Common myeloid progenitor, CD34-positive (primary cell): ENCODE measurements around the gene CD79A.

Experiments
- CTCF ChIA-PET: fragments of 350-600 bp; sonication (Branson Sonifier 250); formaldehyde crosslinking; loops from one replicate; lab custom pipeline; 2021; ENCODE audit warnings: antibody characterized with exemption; lab: Charles Lee
- POLR2A ChIA-PET: fragments of 350-600 bp; sonication (Branson Sonifier 250); formaldehyde crosslinking; loops from one replicate; lab custom pipeline; 2021; ENCODE audit warnings: antibody characterized with exemption; lab: Charles Lee
- DNase-seq, 3 donors: peaks; one replicate each; pipeline versions ENCODE4 v3.0.0 to v3.0.0-alpha.2; 2013
- H3K27ac ChIP-seq, 2 experiments: 1 replicate in 1 of 2; 2 replicates in 1 of 2; pipeline ENCODE4 v1.7.0; 2013; ENCODE audit warnings: inconsistent platforms in 2 of 2, low read length in 2 of 2, mild to moderate bottlenecking in 2 of 2, low read depth in 1 of 2, moderate library complexity in 1 of 2; ENCODE audit not compliant: severe bottlenecking in 2 of 2, insufficient read depth in 1 of 2, poor library complexity in 1 of 2
- H3K27me3 ChIP-seq, 5 experiments: replicated peaks in 2 of 5; 1 replicate in 3 of 5; 2 replicates in 2 of 5; pipeline versions ENCODE4 v1.6.1 to v1.7.0; 2013; ENCODE audit warnings: low read length in 4 of 5, mild to moderate bottlenecking in 2 of 5, moderate library complexity in 2 of 5, inconsistent platforms in 1 of 5; ENCODE audit not compliant: insufficient read depth in 5 of 5, control insufficient read depth in 4 of 5
- H3K36me3 ChIP-seq, 4 experiments: 1 replicate in 2 of 4; 2 replicates in 2 of 4; pipeline versions ENCODE4 v1.6.1 to v1.7.0; 2013; ENCODE audit warnings: low read length in 3 of 4, control low read depth in 1 of 4, mild to moderate bottlenecking in 1 of 4; ENCODE audit not compliant: control insufficient read depth in 4 of 4, insufficient read depth in 4 of 4
- H3K4me1 ChIP-seq, 4 experiments: 1 replicate in 3 of 4; 2 replicates in 1 of 4; pipeline versions ENCODE4 v1.6.1 to v1.7.1; 2013; ENCODE audit warnings: low read length in 3 of 4, mild to moderate bottlenecking in 3 of 4, control low read depth in 1 of 4, inconsistent platforms in 1 of 4, moderate library complexity in 1 of 4; ENCODE audit not compliant: control insufficient read depth in 4 of 4, insufficient read depth in 4 of 4; ENCODE audit errors: control extremely low read depth in 1 of 4
- H3K4me3 ChIP-seq, 7 experiments: 1 replicate in 4 of 7; 2 replicates in 3 of 7; pipeline versions ENCODE4 v1.5.1 to v1.7.0; 2013; ENCODE audit warnings: mild to moderate bottlenecking in 7 of 7, low read length in 6 of 7, moderate library complexity in 6 of 7, inconsistent platforms in 2 of 7, low read depth in 2 of 7, control low read depth in 1 of 7; ENCODE audit not compliant: insufficient read depth in 4 of 7, control insufficient read depth in 1 of 7; ENCODE audit errors: extremely low read depth in 1 of 7
- H3K9me3 ChIP-seq, 5 experiments: 1 replicate in 4 of 5; 2 replicates in 1 of 5; pipeline versions ENCODE4 v1.6.1 to v1.7.1; 2013; ENCODE audit warnings: low read length in 4 of 5, mild to moderate bottlenecking in 2 of 5, inconsistent platforms in 1 of 5, low read depth in 1 of 5, moderate library complexity in 1 of 5; ENCODE audit not compliant: control insufficient read depth in 4 of 5, insufficient read depth in 2 of 5; ENCODE audit errors: control extremely low read depth in 1 of 5
- WGBS: methylation state at CpG from one replicate; pipeline ENCODE4 v1.1.5; 2013; ENCODE audit not compliant: insufficient coverage; 5-methylcytosine and 5-hydroxymethylcytosine counted together

The CD79A gene

GRCh38 chr19:41883463-41883820 lies 6.4 kb downstream of the CD79A start:
- Histone ChIP-seq H3K27ac (peak overlapping the region in 1 of 2 experiments; percentile 89), H3K27me3 (no peaks in the 10 kb centered on the region), H3K9me3 (no peaks in the 10 kb centered on the region), H3K4me3 (peak overlapping the region; percentile 64 to 96 (median 87)), H3K4me1 (peaks cover 17 to 75% (median 65%) of the 10 kb centered on the region in 4 experiments), H3K36me3 (peaks cover 0 to 7% (median 0%) of the 10 kb centered on the region in 4 experiments)
- ChIA-PET POLR2A (interaction anchor here (1.1 kb wide), 1 partner anchor 24 kb away, joined by 3 read pairs; no protein-coding TSS in a partner anchor), CTCF (interaction anchor here (0.9 to 2.4 kb wide), 6 partner anchors 7 to 73 kb away, joined by 3 to 11 read pairs (median 3); no protein-coding TSS in a partner anchor)
- DNase-seq = no peak
- 0% methylated on average over 22 of the region's 23 CpGs for WGBS

DNA sequence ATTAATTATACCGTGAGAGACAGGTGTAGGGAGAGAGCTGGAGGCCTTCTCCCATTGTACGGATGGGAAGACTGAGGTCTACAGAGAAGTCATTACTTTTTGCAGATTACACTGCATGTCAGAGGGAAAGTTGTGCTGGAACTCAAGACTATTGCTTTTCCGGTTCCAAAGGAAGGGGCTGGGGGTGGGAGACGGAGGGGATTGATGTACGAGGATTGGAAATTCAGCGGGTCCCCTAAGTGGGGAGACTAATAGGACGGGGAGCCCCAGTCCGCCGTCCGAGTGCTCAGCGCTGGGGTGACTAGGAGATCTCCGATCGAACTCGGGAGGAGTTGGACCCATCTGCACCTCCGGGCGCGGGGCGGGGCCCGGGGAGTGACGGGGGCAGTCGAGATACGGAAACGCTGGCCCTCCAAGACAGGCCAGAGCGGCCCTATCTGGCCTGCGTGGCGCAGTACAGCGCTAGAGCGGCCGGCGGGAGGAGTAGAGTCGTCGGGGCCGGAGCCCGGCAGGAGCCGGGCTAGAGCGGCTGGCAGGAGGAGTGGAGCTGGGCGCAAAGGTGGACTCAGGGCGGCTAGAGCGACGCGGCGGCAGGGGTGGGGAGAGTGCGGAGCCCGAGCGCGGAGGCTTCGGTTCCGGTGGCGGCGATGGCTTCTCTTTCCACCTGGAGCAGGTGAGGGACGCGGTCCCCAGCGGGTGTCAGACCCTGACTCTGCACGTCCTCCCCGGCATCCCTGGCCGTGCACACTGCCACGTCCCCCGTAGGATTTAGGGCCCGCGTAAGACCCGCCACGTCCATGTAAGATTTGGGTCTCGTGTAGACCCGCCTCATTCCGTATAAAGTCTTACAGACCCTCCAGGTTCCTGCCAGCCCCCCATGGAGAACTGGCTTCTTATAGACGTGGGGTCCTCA lies 7.0 kb downstream of the CD79A start:
- ChIA-PET CTCF (interaction anchor here (0.6 to 2.4 kb wide), 8 partner anchors 11 to 1792 kb away, joined by 3 to 11 read pairs (median 3); partner anchors contain the start of gene RPS19), POLR2A (interaction anchor here (0.6 to 1.1 kb wide), 2 partner anchors 25 to 61 kb away, joined by 3 read pairs; no protein-coding TSS in a partner anchor)
- peak overlapping the region; percentile 72 to 89 for H3K27ac ChIP-seq
- DNase-seq = peak; percentile 95 to 97 (median 96)
- H3K4me1 ChIP-seq = peaks cover 17 to 75% (median 65%) of the 10 kb centered on the region in 4 experiments
- H3K9me3 ChIP-seq = no peaks in the 10 kb centered on the region
- WGBS = under 1% methylated on average over 64 of the region's 66 CpGs
- peaks cover 0 to 14% (median 1%) of the 10 kb centered on the region in 4 experiments for H3K36me3 ChIP-seq
- no peaks in the 10 kb centered on the region for H3K27me3 ChIP-seq
- H3K4me3 ChIP-seq = peak overlapping the region; percentile 64 to 96 (median 87)

DNA sequence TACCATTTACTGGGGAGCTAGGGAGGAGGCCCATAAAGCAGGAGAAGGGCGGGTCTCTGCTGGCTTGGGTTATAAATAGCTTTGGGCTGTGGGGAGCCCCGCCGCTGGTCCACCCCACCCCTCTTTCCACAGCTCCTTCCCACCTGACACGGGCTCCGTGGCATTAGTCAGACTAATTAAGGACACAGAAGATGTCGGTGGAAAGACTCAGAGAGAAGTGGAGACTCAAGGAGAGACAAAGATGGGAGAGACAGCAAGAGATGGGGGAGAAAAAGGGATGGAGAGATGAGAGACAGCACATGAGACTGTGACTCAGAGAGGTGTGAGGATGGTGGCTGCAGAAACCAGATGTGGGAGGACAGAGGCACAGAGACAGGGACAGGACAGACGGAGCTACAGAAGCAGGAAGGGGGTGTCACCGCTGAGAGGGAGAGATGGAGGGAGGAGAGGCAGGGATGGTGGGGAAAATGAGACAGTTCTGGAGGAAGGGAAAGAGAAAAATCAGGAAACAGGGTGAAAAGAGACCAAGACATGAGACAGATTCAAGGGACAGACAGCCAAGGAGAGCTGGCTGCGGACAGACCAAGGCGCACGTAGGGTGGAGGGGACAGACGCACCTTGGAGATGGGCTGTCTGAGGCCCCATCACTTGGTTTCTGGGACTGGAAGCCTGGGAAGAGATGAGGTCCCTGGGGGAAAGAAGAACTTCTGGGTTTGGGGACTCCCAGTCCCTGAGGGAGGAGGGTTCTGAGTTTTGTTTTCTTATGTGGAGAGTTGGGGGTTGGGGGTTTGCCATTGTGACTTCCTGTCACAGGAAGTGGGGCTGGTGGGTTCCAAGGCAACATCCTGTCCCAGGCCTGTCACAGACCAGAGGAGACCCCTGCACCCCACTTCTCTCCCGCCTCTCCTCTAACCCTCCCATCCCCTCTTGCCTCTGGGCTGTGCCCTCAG lies 10.0 kb downstream of the CD79A start:
- Histone ChIP-seq H3K9me3 (no peaks in the 10 kb centered on the region), H3K27ac (peak overlapping the region; percentile 66 to 85), H3K4me3 (peak overlapping the region; percentile 23 to 88 (median 67)), H3K27me3 (no peaks in the 10 kb centered on the region), H3K36me3 (peaks cover 0 to 30% (median 12%) of the 10 kb centered on the region in 4 experiments), H3K4me1 (peaks cover 18 to 81% (median 76%) of the 10 kb centered on the region in 4 experiments)
- CTCF ChIA-PET = interaction anchor here (0.6 to 7.4 kb wide), 16 partner anchors 12 to 78 kb away, joined by 3 to 82 read pairs (median 4); partner anchors contain the start of genes CD79A and RPS19
- 15% methylated on average over 6 of the region's 13 CpGs for WGBS
- DNase-seq = peak in 2 of 3 donors; percentile 82 to 87
- POLR2A ChIA-PET = interaction anchor here (0.6 to 1.7 kb wide), 4 partner anchors 10 to 509 kb away, joined by 3 to 8 read pairs (median 7); partner anchors contain the start of gene CD79A

- ChIA-PET POLR2A (interaction anchor here (0.6 to 1.7 kb wide), 2 partner anchors 15 to 46 kb away, joined by 6 to 8 read pairs; no protein-coding TSS in a partner anchor), CTCF (interaction anchor here (0.8 to 7.4 kb wide), 13 partner anchors 13 to 64 kb away, joined by 3 to 82 read pairs (median 4); partner anchors contain the start of genes CD79A and RPS19)
- Histone ChIP-seq H3K27me3 (no peaks in the 10 kb centered on the region), H3K9me3 (no peaks in the 10 kb centered on the region), H3K4me1 (peaks cover 17 to 80% (median 76%) of the 10 kb centered on the region in 4 experiments), H3K4me3 (peak overlapping the region in 6 of 7 experiments; percentile 53 to 88 (median 68)), H3K36me3 (peaks cover 0 to 38% (median 18%) of the 10 kb centered on the region in 4 experiments), H3K27ac (peak overlapping the region; percentile 66 to 85)
- DNase-seq = peak in 2 of 3 donors; percentile 61 to 70
- WGBS = 15% methylated on average over 7 of the region's 17 CpGs
Observed at GRCh38 chr19:41887711-41888382, 10.8 kb downstream of the CD79A start.

GRCh38 chr19:41888926-41889325 lies 11.8 kb downstream of the CD79A start:
- CTCF ChIA-PET = interaction anchor here (1.0 to 7.4 kb wide), 9 partner anchors 14 to 63 kb away, joined by 3 to 82 read pairs (median 4); partner anchors contain the start of genes CD79A and RPS19
- Histone ChIP-seq H3K27ac (peak overlapping the region; percentile 20 to 22), H3K4me3 (no peak overlapping the region), H3K36me3 (peaks cover 0 to 42% (median 20%) of the 10 kb centered on the region in 4 experiments), H3K27me3 (no peaks in the 10 kb centered on the region), H3K4me1 (peaks cover 17 to 80% (median 74%) of the 10 kb centered on the region in 4 experiments), H3K9me3 (no peaks in the 10 kb centered on the region)
- no peak for DNase-seq
- POLR2A ChIA-PET = no interaction called here
- 91% methylated on average over 11 of the region's 12 CpGs for WGBS
